Measurements from ENCODE around the gene HSP90AA1. TPM values are rescaled to one million over a fixed set of nuclear protein-coding genes. Genes with fewer than 3 reads are reported as not detected.

Gene HSP90AA1
- total RNA-seq, 1 experiment from 2014 or later = 464 TPM

DNA sequence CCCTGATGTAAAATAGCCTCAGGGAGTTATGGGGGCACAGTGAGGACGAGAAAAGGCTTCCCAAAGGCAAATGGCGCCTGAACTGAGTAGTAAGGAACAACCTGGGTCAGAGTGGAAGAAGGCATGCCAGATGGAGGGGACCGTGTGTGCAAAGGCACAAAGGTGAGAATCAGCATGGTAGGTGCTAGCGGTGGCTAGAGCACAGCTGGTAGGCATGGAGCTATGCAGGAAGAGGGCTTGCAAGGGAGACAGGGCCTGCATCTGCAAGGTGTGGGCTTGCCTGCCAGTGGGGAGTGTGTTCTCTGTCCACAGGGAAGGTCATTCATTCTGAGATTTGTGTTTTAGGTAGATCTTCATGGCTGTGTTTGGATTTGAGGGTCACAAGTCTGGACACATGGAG is 18.5 kb upstream of the HSP90AA1 start:
- Histone ChIP-seq H3K36me3 (ENCODE audit: control insufficient read depth, insufficient read depth, low read length) (no peaks in the 10 kb centered on the region), H3K9me3 (0 out of 2 replicates have a peak, but pooled peaks cover 2% of the 10 kb centered on the region), H3K27me3 (replicated peaks; ENCODE audit: control insufficient read depth, insufficient read depth, low read length) (no peaks in the 10 kb centered on the region), H3K4me1 (no peaks in the 10 kb centered on the region), H3K4me3 (ENCODE audit: low read depth, low read length) (no peak overlapping the region)
- no peak overlapping the region for H3K27ac Mint-ChIP-seq (ENCODE audit: unreplicated experiment)
- H3K36me3 Mint-ChIP-seq (ENCODE audit: insufficient read depth, unreplicated experiment) = no peaks in the 10 kb centered on the region
- DNase-seq = no peak
- POLR2A ChIA-PET = interaction anchor here (0.6 to 0.7 kb wide), 2 partner anchors 18 to 36 kb away, joined by 10 to 14 read pairs; no protein-coding TSS in a partner anchor
- intact Hi-C loops (cut with micrococcal nuclease; ENCODE audit: unreplicated experiment) = no loop called here
- no TSS peak for BruUV-seq (replicated peaks)
- TF ChIP-seq, protein P1, sequence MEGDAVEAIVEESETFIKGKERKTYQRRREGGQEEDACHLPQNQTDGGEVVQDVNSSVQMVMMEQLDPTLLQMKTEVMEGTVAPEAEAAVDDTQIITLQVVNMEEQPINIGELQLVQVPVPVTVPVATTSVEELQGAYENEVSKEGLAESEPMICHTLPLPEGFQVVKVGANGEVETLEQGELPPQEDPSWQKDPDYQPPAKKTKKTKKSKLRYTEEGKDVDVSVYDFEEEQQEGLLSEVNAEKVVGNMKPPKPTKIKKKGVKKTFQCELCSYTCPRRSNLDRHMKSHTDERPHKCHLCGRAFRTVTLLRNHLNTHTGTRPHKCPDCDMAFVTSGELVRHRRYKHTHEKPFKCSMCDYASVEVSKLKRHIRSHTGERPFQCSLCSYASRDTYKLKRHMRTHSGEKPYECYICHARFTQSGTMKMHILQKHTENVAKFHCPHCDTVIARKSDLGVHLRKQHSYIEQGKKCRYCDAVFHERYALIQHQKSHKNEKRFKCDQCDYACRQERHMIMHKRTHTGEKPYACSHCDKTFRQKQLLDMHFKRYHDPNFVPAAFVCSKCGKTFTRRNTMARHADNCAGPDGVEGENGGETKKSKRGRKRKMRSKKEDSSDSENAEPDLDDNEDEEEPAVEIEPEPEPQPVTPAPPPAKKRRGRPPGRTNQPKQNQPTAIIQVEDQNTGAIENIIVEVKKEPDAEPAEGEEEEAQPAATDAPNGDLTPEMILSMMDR (IDR thresholded peaks at IDR 0.05; ENCODE audit: insufficient read depth in 1 of 2, low read depth in 1 of 2, low read length in 1 of 2, severe bottlenecking in 1 of 2, unreplicated experiment in 1 of 2) = no peak
- H3K4me3 Mint-ChIP-seq (ENCODE audit: unreplicated experiment) = no peak overlapping the region
- H3K4me1 Mint-ChIP-seq (ENCODE audit: low read depth, unreplicated experiment) = no peaks in the 10 kb centered on the region
- no peaks in the 10 kb centered on the region for H3K27me3 Mint-ChIP-seq (ENCODE audit: insufficient read depth, unreplicated experiment)
- no peaks in the 10 kb centered on the region for H3K9me3 Mint-ChIP-seq (ENCODE audit: unreplicated experiment)
- CTCF ChIA-PET = no interaction called here

DNA sequence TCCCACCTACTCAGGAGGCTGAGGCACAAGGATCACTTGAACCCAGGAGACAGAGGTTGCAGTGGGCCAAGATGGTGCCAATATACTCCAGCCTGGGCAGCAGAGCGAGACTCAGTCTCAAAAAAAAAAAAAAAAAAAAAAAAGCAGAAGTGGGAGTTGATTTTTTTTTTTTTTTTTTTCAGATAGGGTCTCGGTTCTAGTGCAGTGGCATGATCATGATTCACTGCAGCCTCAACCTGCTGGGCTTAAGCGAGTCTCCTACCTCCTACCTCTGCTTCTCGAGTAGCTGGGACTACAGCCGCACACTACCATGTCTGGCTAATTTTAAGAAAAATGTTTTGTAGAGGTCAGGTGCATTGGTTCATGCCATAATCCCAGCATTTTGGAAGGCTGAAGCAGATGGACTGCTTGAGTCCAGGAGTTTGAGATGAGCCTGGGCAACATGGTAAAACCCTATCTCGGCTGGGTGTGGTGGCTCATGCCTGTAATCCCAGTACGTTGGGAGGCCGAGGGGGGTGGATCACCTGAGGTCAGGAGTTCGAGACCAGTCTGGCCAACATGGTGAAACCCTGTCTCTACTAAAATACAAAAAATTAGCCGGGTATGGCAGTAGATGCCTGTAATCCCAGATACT is 16.3 kb upstream of the HSP90AA1 start:
- H3K4me3 ChIP-seq (ENCODE audit: low read depth, low read length) = no peak overlapping the region

DNA sequence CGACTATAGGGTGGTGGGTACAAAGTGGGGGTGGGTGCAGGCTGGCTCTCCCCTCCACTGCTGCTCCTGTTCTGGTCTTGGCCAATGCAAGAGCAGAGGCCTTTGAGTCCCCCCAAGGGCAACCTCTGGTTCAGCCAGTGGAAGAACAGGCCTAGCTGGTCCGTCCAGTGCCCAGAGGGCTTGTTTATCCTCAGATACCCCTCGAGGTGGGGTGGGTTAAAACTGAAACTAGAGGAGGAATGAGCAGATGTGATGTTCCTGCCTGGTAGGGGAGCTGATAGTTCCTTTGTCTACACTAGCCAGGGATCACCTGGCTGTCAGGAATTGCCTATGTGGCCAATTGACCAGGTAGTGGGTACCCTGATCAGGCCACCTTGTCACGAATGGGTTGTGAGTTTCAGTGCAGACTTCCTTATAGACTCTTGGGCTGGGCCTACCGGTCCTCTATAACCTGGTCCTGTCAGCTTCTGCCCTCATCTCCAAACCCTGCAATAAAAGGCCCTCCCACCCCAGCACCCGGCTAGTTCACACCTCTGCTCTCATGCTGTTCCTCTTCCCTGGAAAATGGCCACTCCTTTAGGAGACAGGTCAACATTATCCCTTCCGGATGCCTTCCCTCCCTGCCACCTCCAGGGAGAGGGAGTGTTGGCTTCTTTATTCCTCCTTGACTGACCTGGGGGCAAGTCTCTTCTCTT is 10.7 kb upstream of the HSP90AA1 start:
- TF ChIP-seq, protein P1 (IDR thresholded peaks at IDR 0.05; ENCODE audit: insufficient read depth in 1 of 2, low read depth in 1 of 2, low read length in 1 of 2, severe bottlenecking in 1 of 2, unreplicated experiment in 1 of 2) = no peak
- no peaks in the 10 kb centered on the region for H3K9me3 Mint-ChIP-seq (ENCODE audit: unreplicated experiment)
- H3K4me1 ChIP-seq = peaks cover 36% of the 10 kb centered on the region
- no peaks in the 10 kb centered on the region for H3K9me3 ChIP-seq
- peaks cover 16% of the 10 kb centered on the region for H3K4me1 Mint-ChIP-seq (ENCODE audit: low read depth, unreplicated experiment)
- H3K36me3 ChIP-seq (ENCODE audit: control insufficient read depth, insufficient read depth, low read length) = no peaks in the 10 kb centered on the region
- no peaks in the 10 kb centered on the region for H3K27me3 Mint-ChIP-seq (ENCODE audit: insufficient read depth, unreplicated experiment)
- POLR2A ChIA-PET = interaction anchor here (1.0 kb wide), 1 partner anchor 10 kb away, joined by 5 read pairs; no protein-coding TSS in a partner anchor
- BruUV-seq (replicated peaks) = no TSS peak
- peak overlapping the region; percentile 49 for H3K27ac Mint-ChIP-seq (ENCODE audit: unreplicated experiment)
- H3K27me3 ChIP-seq (replicated peaks; ENCODE audit: control insufficient read depth, insufficient read depth, low read length) = no peaks in the 10 kb centered on the region
- H3K36me3 Mint-ChIP-seq (ENCODE audit: insufficient read depth, unreplicated experiment) = peaks cover 8% of the 10 kb centered on the region
- peak; percentile 86 to 89 for DNase-seq
- CTCF ChIA-PET = interaction anchor here (0.6 to 2.3 kb wide), 4 partner anchors 41 to 390 kb away, joined by 3 to 24 read pairs (median 8); no protein-coding TSS in a partner anchor
- intact Hi-C loops (cut with micrococcal nuclease; ENCODE audit: unreplicated experiment) = loop anchor here (1.0 to 2.0 kb wide), 3 partner anchors 42 to 217 kb away; partner anchors contain the start of gene WDR20
- no peak overlapping the region for H3K4me3 ChIP-seq (ENCODE audit: low read depth, low read length)
- H3K4me3 Mint-ChIP-seq (ENCODE audit: unreplicated experiment) = no peak overlapping the region

More for the DNA sequence above, 16.3 kb upstream of the HSP90AA1 start:
- Histone ChIP-seq H3K36me3 (ENCODE audit: control insufficient read depth, insufficient read depth, low read length) (no peaks in the 10 kb centered on the region), H3K27me3 (replicated peaks; ENCODE audit: control insufficient read depth, insufficient read depth, low read length) (no peaks in the 10 kb centered on the region), H3K4me1 (peaks cover 6% of the 10 kb centered on the region), H3K9me3 (no peaks in the 10 kb centered on the region)
- BruUV-seq (replicated peaks) = no TSS peak
- Mint-ChIP-seq H3K27ac (ENCODE audit: unreplicated experiment) (no peak overlapping the region), H3K4me1 (ENCODE audit: low read depth, unreplicated experiment) (no peaks in the 10 kb centered on the region), H3K36me3 (ENCODE audit: insufficient read depth, unreplicated experiment) (no peaks in the 10 kb centered on the region), H3K4me3 (ENCODE audit: unreplicated experiment) (no peak overlapping the region), H3K9me3 (ENCODE audit: unreplicated experiment) (no peaks in the 10 kb centered on the region), H3K27me3 (ENCODE audit: insufficient read depth, unreplicated experiment) (no peaks in the 10 kb centered on the region)
- ChIA-PET CTCF (no interaction called here), POLR2A (no interaction called here)
- TF ChIP-seq, protein P1 (IDR thresholded peaks at IDR 0.05; ENCODE audit: insufficient read depth in 1 of 2, low read depth in 1 of 2, low read length in 1 of 2, severe bottlenecking in 1 of 2, unreplicated experiment in 1 of 2) = no peak
- intact Hi-C loops (cut with micrococcal nuclease; ENCODE audit: unreplicated experiment) = no loop called here
- DNase-seq = no peak

All from Caco-2 (cell line).